GM21619 (cell line): Measurements from ENCODE around the gene CARD14.
"Not testable (repeated sequence)": the region's sequence is repeated elsewhere in the genome, so short reads cannot be mapped to it uniquely, and the experiment has no call there.

Experiments used
- ATAC-seq: cut with Tn5 transposase; IDR thresholded peaks from one replicate; pipeline ENCODE4 v1.9.1; 2021; ENCODE audit not compliant: unreplicated experiment

The CARD14 gene

DNA sequence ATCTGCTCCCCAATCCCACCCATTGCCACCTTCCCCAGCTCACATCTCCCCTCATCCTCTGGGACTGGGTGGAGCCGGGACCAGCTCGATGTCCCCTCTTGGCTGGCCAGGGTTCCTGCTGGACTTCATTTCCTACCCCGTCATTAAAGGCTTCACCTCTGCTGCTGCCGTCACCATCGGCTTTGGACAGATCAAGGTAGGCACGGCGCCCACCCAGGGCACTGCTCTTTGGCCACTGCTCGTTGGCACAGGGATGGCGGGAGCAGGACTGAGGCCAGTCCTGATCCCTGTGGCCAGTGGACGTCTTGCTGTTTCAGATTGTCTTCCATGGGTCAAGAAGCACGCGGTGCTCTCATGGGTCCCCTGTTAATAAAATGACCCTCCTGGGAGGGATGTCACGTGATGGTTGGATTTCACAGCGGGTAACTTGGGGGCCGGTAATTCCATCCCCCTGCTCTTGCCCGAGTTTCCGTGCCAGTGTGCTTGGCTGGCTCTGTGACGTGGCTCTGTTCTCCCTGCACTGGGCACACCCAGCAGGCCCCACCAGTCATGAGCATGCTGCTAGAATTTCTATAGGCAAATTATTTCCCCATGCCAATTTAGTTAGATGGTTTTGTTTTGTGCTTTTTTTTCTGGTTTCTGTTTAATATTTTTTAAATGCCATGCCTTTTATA is 53.4 kb downstream of the CARD14 start:
- ATAC-seq = no peak

DNA sequence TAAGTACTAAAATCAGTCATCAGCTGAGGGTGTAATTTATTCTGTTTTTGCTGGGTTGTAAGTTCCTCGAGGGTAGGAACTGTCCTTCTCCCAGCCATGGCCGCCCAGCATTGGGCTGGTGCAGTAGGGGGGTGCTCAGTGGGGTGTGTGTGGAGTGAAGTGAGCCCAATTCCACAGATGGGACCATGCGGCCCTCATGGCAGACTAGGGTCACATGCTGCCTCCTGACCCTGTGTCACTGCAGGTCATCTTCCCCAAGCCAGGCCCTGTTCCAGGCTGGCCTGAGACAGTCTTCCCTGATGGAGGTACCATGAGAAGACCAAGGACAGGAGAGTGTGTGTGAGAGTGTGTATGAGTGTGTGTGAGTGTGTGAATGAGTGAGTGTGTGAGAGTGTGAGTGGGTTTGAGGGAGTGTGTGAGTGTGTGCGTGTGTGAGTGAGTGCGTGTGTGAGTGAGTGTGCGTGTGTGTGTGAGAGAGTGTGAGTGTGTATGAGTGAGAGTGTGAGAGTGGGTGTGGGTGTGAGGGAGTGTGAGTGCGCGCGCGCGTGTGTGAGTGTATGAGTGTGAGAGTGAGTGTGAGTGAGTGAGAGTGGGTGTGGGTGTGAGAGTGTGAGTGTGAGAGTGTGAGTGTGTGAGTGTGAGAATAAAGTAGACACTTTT is 54.1 kb downstream of the CARD14 start:
- ATAC-seq = no peak

GRCh38 chr17:80224683-80225082 is 54.9 kb downstream of the CARD14 start:
- ATAC-seq = no peak

- ATAC-seq = no peak
Observed at GRCh38 chr17:80225230-80225629, 55.4 kb downstream of the CARD14 start.

GRCh38 chr17:80227156-80227555 is 57.3 kb downstream of the CARD14 start:
- ATAC-seq = no peak

GRCh38 chr17:80227666-80228065 is 57.8 kb downstream of the CARD14 start:
- ATAC-seq = no peak

GRCh38 chr17:80228477-80228876 is 58.6 kb downstream of the CARD14 start:
- no peak for ATAC-seq

GRCh38 chr17:80229011-80229410 is 59.2 kb downstream of the CARD14 start:
- ATAC-seq = no peak

- no peak for ATAC-seq
Observed at GRCh38 chr17:80232438-80232837, 62.6 kb downstream of the CARD14 start.

DNA sequence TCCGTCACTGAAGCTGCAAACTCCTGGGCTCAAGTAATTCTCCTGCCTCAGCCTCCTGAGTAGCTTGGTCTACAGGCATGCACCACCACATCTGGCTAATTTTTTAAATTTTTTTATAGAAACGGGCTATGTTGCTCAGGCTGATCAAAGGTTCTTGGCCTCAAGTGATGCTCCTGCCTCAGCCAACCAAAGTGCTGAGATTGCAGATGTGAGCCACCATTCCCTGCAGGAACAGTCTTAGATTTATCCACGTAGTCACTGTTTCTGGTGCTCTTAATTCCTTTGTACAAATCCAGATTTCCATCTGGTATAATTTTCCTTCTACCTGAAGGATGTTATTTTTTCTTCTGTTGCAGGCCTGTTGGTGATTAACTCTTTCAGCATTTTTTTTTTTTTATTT is 63.4 kb downstream of the CARD14 start:
- ATAC-seq = no peak

GRCh38 chr17:80236911-80237310 is 67.1 kb downstream of the CARD14 start:
- ATAC-seq = no peak

DNA sequence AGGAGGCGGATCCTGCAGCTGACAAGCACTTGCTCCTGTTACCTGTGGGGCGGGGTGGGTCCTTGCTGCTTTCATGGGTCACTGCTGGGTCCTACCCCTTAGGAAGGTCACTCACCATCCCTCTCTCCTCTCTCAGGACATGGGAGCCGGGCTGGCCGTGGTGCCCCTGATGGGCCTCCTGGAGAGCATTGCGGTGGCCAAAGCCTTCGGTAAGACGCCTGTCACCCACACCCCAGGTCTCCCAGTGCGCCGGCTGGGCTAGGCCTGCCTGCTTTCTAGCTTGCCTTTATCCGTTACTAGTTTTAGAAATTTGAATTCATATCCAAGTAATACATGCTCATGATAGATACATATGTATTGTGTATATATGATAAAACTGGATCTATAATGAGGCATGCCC is 67.6 kb downstream of the CARD14 start:
- ATAC-seq = no peak

DNA sequence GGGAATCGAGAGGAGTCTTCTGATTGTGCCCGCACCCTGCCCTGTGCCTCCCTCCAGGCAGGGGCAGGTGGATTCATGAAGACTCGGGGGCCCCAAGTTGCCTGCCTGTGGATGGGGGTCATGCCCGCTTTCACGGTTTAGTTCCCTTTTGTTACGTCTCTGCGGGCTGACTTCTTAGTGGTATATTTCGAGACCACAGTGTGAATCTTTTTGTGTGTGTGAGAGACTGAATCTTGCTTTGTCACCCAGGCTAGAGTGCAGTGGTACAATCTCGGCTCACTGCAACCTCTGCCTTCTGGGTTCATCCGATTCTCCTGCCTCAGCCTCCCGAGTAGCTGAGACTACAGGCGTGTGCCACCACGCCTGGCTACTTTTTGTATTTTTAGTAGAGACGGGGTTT is 72.7 kb downstream of the CARD14 start:
- no peak for ATAC-seq

DNA sequence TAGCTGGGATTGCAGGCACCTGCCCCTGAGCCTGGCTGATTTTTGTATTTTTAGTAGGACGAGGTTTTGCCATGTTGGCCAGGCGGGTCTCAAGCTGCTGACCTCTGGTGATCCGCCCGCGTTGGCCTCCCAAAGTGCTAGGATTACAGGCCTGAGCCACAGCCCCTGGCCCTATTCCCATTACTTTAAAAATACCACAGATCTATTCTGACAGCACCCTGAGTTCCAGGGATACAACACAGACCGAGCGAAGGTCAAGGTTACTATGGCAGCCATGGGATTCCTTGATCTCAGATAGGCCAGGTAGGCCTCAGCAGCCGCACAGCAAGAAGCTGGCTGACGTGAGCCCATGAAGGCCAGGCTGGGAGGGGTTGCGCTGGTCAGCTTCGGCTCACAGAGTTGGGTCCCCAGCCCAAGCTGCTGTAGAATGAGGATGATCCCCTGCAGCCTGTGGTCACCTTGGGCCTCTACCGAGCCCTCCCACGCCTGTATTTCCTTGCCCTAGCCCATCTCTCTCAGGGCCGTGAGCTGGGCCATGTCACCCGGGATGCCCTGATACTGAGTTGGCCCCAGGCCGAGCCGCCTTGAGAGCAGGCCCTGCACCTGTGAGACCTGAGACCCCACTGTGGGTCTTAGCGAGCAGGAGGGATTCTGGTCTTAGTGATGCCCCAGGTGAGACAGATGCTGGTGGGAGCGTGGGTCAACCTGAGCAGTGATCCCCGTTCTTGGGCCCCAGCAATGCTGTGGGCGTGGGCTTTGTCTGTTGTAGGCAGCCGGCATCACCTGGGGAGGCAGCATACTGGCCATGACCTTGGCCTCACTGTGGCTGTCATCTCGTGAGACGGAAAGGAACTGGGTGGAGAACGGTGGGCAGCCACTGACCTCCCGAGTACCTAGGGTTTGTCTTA is 74.0 kb downstream of the CARD14 start:
- no peak for ATAC-seq

DNA sequence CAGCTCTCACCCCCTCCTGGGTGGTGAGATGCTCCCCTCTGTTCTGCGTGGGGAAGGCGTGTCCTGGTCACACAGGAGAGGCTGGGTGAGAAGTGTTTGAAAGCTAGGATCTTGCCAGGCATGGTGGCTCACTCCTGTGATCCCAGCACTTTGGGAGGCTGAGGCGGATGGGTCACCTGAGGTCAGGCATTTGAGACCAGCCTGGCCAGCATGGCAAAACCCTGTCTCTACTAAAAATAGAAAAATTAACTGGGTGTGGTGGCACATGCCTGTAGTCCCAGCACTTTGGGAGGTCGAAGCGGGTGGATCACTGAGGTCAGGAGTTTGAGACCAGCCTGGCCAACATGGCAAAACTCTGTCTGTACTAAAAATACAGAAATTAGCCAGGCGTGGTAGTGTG is 74.6 kb downstream of the CARD14 start:
- not testable (repeated sequence) for ATAC-seq

- no peak for ATAC-seq
Observed at GRCh38 chr17:80244871-80245509, 75.2 kb downstream of the CARD14 start.

DNA sequence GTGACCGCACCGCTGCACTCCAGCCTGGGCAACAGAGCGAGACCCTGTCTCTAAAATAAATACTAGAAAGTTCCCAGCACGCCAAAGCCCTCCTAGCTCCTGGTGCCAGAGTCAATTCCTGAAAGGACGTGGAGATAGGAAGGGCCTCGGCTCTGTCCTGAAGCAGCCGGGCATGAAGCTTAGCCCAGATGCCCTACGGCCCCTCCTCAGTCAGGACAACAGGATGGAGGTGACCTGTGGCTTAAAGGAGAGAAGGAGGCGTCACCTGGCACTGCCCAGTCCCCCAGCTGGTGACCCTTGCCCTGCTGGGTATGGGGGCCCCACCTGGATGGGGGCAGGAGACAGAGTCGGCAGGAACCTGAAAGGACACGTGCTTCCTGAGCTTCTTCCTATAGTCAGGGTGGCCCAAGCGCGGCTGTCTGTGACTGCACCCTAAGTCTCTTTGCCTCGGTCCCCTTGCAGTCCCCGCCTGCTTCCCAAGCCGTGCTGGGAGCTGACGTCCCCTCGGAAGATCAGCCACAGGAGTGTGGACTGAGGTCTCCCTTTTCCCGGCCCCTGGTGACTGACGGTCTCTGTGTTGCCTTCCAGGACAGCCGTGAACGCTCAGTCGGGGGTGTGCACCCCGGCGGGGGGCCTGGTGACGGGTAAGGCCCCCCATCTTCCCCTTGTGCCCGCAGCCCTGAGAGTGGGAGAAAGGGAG is 75.9 kb downstream of the CARD14 start:
- ATAC-seq = no peak

DNA sequence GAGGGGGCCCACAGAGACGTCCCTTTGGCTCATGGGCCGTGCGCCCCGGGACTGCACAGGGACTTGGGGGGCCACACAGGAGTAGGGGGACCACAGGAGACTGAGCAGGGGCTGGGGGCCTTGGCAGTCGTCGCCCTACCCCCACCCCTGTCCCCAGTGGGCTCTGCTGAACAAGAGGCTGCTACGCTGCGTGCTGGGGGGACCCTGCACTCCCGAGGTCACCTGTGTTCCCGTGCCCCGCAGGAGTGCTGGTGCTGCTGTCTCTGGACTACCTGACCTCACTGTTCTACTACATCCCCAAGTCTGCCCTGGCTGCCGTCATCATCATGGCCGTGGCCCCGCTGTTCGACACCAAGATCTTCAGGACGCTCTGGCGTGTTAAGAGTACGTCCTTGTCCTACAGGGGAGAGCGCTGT is 76.4 kb downstream of the CARD14 start:
- no peak for ATAC-seq

- no peak for ATAC-seq
Observed at GRCh38 chr17:80246726-80247125, 76.9 kb downstream of the CARD14 start.

GRCh38 chr17:80247561-80247960 is 77.7 kb downstream of the CARD14 start:
- ATAC-seq = no peak
